T-cell (primary cell): ENCODE measurements around the gene LMX1A. TPM values are rescaled to one million over a fixed set of nuclear protein-coding genes. Genes with fewer than 3 reads are reported as not detected.
A peak's percentile ranks its signal among the peaks of the same experiment; 100 is the strongest.

Experiments used
- ATAC-seq, 4 experiments: fragments of 200-7000 bp in 3 of 4; fragments of 150-1000 bp in 1 of 4; cut with Tn5 transposase; replicated peaks in 1 of 4; 1 replicate in 3 of 4; 2 replicates in 1 of 4; pipeline ENCODE4 v1.10.0; 2021; ENCODE audit warnings: moderate library complexity in 3 of 4, mild to moderate bottlenecking in 2 of 4, moderate number of reproducible peaks in 1 of 4
- CTCF ChIA-PET, 2 donors: fragments of 300-600 bp; sonication (Branson Sonifier 250); formaldehyde crosslinking; loops; one replicate each; lab custom pipeline; 2022; ENCODE audit warnings: antibody characterized with exemption in 2 of 2; lab: Charles Lee
- POLR2A ChIA-PET, 2 donors: fragments of 300-600 bp; sonication (Branson Sonifier 250); formaldehyde crosslinking; loops; one replicate each; lab custom pipeline; 2022; ENCODE audit warnings: antibody characterized with exemption in 2 of 2; lab: Charles Lee
- DNase-seq, 35 experiments: peaks; one replicate each; pipeline versions ENCODE4 v3.0.0 to v3.0.0-alpha.2; 2013 to 2023
- H3K27ac ChIP-seq: one replicate; pipeline ENCODE4 v1.5.1; 2013; ENCODE audit warnings: low read length
- H3K27me3 ChIP-seq, 2 experiments: replicated peaks in 1 of 2; 1 replicate in 1 of 2; 2 replicates in 1 of 2; pipeline versions ENCODE4 v1.6.1 to v1.7.0; 2013; ENCODE audit warnings: low read length in 1 of 2, mixed read lengths in 1 of 2; ENCODE audit not compliant: control insufficient read depth in 2 of 2, insufficient read depth in 2 of 2; ENCODE audit errors: extremely low read depth in 1 of 2
- H3K36me3 ChIP-seq, 2 donors: 1 replicate in 1 of 2; 2 replicates in 1 of 2; pipeline versions ENCODE4 v1.6.1 to v1.7.0; 2013; ENCODE audit warnings: low read length in 1 of 2; ENCODE audit not compliant: control insufficient read depth in 2 of 2, insufficient read depth in 1 of 2; ENCODE audit errors: extremely low read depth in 1 of 2
- H3K4me1 ChIP-seq, 2 experiments: 1 replicate in 1 of 2; 2 replicates in 1 of 2; pipeline versions ENCODE4 v1.6.1 to v1.7.0; 2013; ENCODE audit warnings: low read length in 2 of 2, mixed read lengths in 1 of 2; ENCODE audit not compliant: insufficient read depth in 2 of 2, control insufficient read depth in 1 of 2; ENCODE audit errors: extremely low read depth in 1 of 2
- H3K4me3 ChIP-seq, 2 donors: 1 replicate in 1 of 2; 2 replicates in 1 of 2; pipeline versions ENCODE4 v1.5.1 to v1.7.0; 2013; ENCODE audit warnings: mild to moderate bottlenecking in 2 of 2, low read length in 1 of 2, moderate library complexity in 1 of 2; ENCODE audit not compliant: control insufficient read depth in 1 of 2; ENCODE audit errors: extremely low read depth in 1 of 2
- H3K9me3 ChIP-seq: 2 replicates; pipeline ENCODE4 v1.7.0; 2013
- H3K27ac Mint-ChIP-seq, 2 donors: one replicate each; pipeline ENCODE4 v1.8.0; 2020 to 2021; ENCODE audit warnings: mild to moderate bottlenecking in 2 of 2, mixed read lengths in 2 of 2
- H3K27me3 Mint-ChIP-seq, 2 donors: one replicate each; pipeline ENCODE4 v1.8.0; 2021 to 2022; ENCODE audit warnings: mixed read lengths in 2 of 2
- H3K36me3 Mint-ChIP-seq: one replicate; pipeline ENCODE4 v1.8.0; 2021; ENCODE audit warnings: mixed read lengths
- H3K4me1 Mint-ChIP-seq, 3 donors: one replicate each; pipeline ENCODE4 v1.8.0; 2020 to 2022; ENCODE audit warnings: mixed read lengths in 3 of 3, mild to moderate bottlenecking in 1 of 3
- H3K4me3 Mint-ChIP-seq, 3 donors: one replicate each; pipeline ENCODE4 v1.8.0; 2020 to 2022; ENCODE audit warnings: mild to moderate bottlenecking in 3 of 3, mixed read lengths in 3 of 3, moderate library complexity in 3 of 3
- H3K9me3 Mint-ChIP-seq, 3 donors: one replicate each; pipeline ENCODE4 v1.8.0; 2020 to 2022; ENCODE audit warnings: mixed read lengths in 3 of 3
- WGBS: methylation state at CpG from one replicate; pipeline ENCODE4 v1.1.5; 2013; ENCODE audit warnings: missing lambda C conversion rate; ENCODE audit not compliant: insufficient coverage; 5-methylcytosine and 5-hydroxymethylcytosine counted together
- total RNA-seq, 35 experiments: library from RNA in 6 of 35; stranded (reverse) in 6 of 35; fragments of 120-200 nt in 1 of 35; gene quantifications; one replicate each; pipeline versions ENCODE4 v1.2.1 to v1.2.4 and lab custom pipeline; 2013 to 2026

The LMX1A gene
- total RNA-seq, 5 donors from 2014 or later (not counting 1 experiment from before 2014, with no cell fraction given) = not detected

DNA sequence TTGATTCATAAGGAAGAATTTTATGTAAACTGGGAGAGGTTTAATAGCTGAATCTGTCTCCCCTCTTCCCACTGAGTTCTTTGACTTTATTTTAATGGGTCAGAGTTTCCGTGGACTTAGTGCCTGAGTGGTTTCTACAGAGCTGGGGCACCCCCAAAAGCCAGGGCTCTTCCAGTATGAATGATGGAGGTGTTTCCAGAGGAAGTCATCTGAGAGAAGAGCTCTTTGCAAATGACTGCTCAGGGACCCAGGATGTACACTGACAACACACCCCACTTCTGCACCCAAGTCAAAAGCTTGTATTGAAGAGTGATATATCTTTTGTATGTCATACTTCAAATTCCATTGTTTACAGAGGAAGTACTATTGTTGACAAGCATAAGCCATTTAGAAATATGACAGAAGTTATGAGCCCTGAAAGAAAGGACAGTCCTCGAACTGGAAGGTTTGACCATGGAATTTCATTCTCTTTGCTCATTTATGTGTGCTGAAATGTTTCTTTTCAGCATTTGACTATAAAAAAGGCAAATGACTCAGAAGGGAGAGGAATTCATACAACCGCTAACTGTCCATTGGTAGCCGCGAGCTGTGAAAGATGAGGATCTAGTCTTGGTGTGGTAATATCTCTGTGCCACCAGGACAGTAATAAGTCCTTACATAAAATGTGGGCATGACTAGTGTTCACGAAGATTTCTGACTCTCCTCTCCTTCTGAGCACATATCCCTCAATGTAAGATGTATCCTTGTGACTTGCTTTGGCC, 25.4 kb upstream of the LMX1A start:
- 80% methylated on average over 4 of the region's 6 CpGs for WGBS
- Histone ChIP-seq H3K36me3 (no peaks in the 10 kb centered on the region), H3K4me3 (no peak overlapping the region), H3K27ac (no peak overlapping the region), H3K4me1 (peaks cover 0 to 1% of the 10 kb centered on the region in 2 experiments), H3K9me3 (no peaks in the 10 kb centered on the region), H3K27me3 (peaks cover 8 to 30% of the 10 kb centered on the region in 2 experiments)
- H3K4me3 Mint-ChIP-seq = no peak overlapping the region
- H3K36me3 Mint-ChIP-seq = no peaks in the 10 kb centered on the region
- ChIA-PET CTCF (interaction anchor here (0.6 to 1.3 kb wide), 4 partner anchors 10 to 542 kb away, joined by 3 to 6 read pairs (median 4); no protein-coding TSS in a partner anchor), POLR2A (interaction anchor here in 1 of 2 donors (0.6 kb wide), 1 partner anchor 313 kb away, joined by 3 read pairs; no protein-coding TSS in a partner anchor)
- ATAC-seq = no peak
- no peaks in the 10 kb centered on the region for H3K9me3 Mint-ChIP-seq
- DNase-seq = no peak
- H3K27me3 Mint-ChIP-seq = peaks cover 47 to 55% of the 10 kb centered on the region in 2 donors
- peaks cover 4% of the 10 kb centered on the region in 3 donors for H3K4me1 Mint-ChIP-seq
- no peak overlapping the region for H3K27ac Mint-ChIP-seq

DNA sequence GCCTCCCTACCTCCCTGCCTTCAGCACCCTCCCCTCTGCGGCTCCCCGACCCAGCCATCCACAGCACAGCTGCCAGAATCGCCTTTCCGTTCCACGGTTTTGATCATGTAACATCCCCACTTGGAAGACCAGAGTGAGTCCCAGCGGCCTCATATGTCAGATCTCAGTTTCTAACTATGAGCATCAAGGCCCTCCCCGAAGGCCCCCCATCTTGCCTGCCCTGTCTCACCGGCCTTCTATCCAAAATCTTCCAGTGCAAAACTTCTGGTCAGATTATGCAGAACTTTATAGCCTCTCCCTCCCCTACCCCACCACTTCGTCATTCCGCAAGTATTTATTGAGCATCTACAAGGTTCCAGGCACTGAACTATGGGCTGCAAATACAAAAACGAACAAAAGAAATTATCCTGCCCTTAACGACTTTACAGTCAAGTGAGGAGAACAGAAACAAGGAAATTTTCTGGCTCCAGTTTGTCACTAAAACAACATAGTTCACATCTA, 20.3 kb upstream of the LMX1A start:
- ChIA-PET POLR2A (no interaction called here), CTCF (interaction anchor here (1.2 to 2.3 kb wide), 2 partner anchors 9 to 10 kb away, joined by 4 to 12 read pairs; no protein-coding TSS in a partner anchor)
- ATAC-seq (peak in 1 of 4 experiments; percentile 17), DNase-seq (no peak)
- 32% methylated on average over 12 of the region's 12 CpGs for WGBS
- Mint-ChIP-seq H3K27me3 (peaks cover 55 to 64% of the 10 kb centered on the region in 2 donors), H3K4me3 (peak overlapping the region; percentile 60 to 82 (median 69)), H3K9me3 (no peaks in the 10 kb centered on the region), H3K4me1 (peaks cover 11 to 20% (median 18%) of the 10 kb centered on the region in 3 donors), H3K36me3 (no peaks in the 10 kb centered on the region), H3K27ac (peak overlapping the region in 1 of 2 donors; percentile 44)
- peaks cover 15 to 42% of the 10 kb centered on the region in 2 experiments for H3K27me3 ChIP-seq
- no peak overlapping the region for H3K27ac ChIP-seq
- H3K36me3 ChIP-seq = no peaks in the 10 kb centered on the region
- peaks cover 0 to 14% of the 10 kb centered on the region in 2 experiments for H3K4me1 ChIP-seq
- no peaks in the 10 kb centered on the region for H3K9me3 ChIP-seq
- H3K4me3 ChIP-seq = peak overlapping the region; percentile 32 to 36

DNA sequence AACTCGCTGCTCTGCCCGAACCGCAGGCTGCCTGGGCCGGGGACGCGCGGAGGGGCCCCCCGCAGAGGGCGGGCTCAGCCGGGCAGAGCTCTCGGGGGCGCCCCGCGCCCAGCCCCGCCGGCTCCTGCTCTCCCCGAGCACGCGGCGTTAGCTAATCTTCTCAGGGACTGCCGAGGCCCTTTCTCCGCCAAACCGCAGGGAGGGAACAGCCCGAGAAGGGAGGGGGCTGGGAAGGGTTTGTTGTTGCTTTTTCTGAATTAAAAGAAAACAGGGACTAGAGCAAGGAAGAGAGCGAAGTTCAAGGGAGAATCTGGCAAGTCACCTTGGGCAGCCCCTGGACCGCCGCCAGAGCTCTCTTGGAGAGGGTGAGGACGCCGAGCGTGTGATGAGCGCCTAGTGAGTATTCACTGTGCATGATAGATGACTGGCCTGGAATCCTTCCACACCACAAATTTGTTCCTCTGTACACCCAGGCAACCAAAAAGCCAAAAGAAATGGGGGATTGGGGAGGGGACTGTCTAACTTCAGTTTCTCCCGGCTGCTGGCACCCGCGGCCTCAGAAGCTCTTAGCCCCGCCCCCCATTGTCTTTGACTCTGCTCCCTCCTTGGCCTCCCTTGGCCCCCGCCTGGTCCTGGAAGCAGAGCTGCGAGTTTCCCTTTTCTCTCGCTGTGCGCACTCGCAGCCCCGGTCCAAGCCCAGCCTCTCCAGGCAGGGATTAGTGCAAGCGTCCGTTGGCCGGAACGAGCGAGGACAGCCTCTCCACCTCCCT, 19.7 kb upstream of the LMX1A start:
- POLR2A ChIA-PET = interaction anchor here in 1 of 2 donors (0.7 kb wide), 1 partner anchor 24 kb away, joined by 3 read pairs; no protein-coding TSS in a partner anchor

DNA sequence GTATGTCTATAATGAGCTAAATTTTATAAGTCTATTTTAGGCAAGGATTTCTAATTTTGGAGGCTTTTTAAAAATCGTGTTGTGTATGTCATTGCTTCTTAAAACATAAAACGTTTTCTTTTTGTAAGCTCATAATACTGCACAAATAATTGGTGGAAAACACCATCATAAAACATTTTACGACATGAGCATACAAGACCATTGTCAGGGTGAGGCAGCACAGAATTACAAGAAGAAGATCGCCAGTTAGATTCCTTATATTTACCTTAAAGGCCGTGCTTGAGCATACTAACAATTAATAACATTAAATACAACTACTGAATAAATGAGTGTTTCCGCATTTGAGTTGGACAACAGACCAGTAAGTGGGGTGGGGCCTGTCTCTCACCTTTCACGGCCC, 19.1 kb upstream of the LMX1A start:
- H3K9me3 Mint-ChIP-seq = no peaks in the 10 kb centered on the region
- no peak for ATAC-seq
- peak overlapping the region; percentile 17 to 82 (median 18) for H3K4me3 Mint-ChIP-seq
- Histone ChIP-seq H3K9me3 (no peaks in the 10 kb centered on the region), H3K27me3 (peaks cover 10 to 42% of the 10 kb centered on the region in 2 experiments), H3K4me1 (peaks cover 0 to 14% of the 10 kb centered on the region in 2 experiments), H3K27ac (no peak overlapping the region), H3K36me3 (no peaks in the 10 kb centered on the region), H3K4me3 (no peak overlapping the region)
- ChIA-PET POLR2A (interaction anchor here in 1 of 2 donors (0.7 kb wide), 1 partner anchor 25 kb away, joined by 3 read pairs; no protein-coding TSS in a partner anchor), CTCF (interaction anchor here (0.8 to 2.3 kb wide), 3 partner anchors 8 to 224 kb away, joined by 4 to 12 read pairs (median 5); no protein-coding TSS in a partner anchor)
- H3K27me3 Mint-ChIP-seq = peaks cover 60 to 71% of the 10 kb centered on the region in 2 donors
- no peak for DNase-seq
- no peak overlapping the region for H3K27ac Mint-ChIP-seq
- 37% methylated on average over 3 of the region's 7 CpGs for WGBS
- H3K36me3 Mint-ChIP-seq = no peaks in the 10 kb centered on the region
- peaks cover 11 to 20% (median 18%) of the 10 kb centered on the region in 3 donors for H3K4me1 Mint-ChIP-seq

More for the DNA sequence above, 19.7 kb upstream of the LMX1A start:
- H3K27ac ChIP-seq = no peak overlapping the region
- peaks cover 13 to 42% of the 10 kb centered on the region in 2 experiments for H3K27me3 ChIP-seq
- peak; percentile 62 to 77 (median 70) for ATAC-seq
- no peaks in the 10 kb centered on the region for H3K9me3 ChIP-seq
- peak overlapping the region; percentile 60 to 82 (median 69) for H3K4me3 Mint-ChIP-seq
- no peaks in the 10 kb centered on the region for H3K9me3 Mint-ChIP-seq
- CTCF ChIA-PET = interaction anchor here (1.2 to 2.3 kb wide), 2 partner anchors 9 kb away, joined by 4 to 12 read pairs; no protein-coding TSS in a partner anchor
- peaks cover 0 to 14% of the 10 kb centered on the region in 2 experiments for H3K4me1 ChIP-seq
- H3K27ac Mint-ChIP-seq = no peak overlapping the region
- DNase-seq = peak in 18 of 35 experiments; percentile 6 to 47 (median 20)
- H3K27me3 Mint-ChIP-seq = peaks cover 56 to 68% of the 10 kb centered on the region in 2 donors
- H3K36me3 ChIP-seq = no peaks in the 10 kb centered on the region
- H3K36me3 Mint-ChIP-seq = no peaks in the 10 kb centered on the region
- H3K4me1 Mint-ChIP-seq = peaks cover 11 to 20% (median 18%) of the 10 kb centered on the region in 3 donors
- 1% methylated on average over 38 of the region's 46 CpGs for WGBS
- peak overlapping the region; percentile 32 to 36 for H3K4me3 ChIP-seq

DNA sequence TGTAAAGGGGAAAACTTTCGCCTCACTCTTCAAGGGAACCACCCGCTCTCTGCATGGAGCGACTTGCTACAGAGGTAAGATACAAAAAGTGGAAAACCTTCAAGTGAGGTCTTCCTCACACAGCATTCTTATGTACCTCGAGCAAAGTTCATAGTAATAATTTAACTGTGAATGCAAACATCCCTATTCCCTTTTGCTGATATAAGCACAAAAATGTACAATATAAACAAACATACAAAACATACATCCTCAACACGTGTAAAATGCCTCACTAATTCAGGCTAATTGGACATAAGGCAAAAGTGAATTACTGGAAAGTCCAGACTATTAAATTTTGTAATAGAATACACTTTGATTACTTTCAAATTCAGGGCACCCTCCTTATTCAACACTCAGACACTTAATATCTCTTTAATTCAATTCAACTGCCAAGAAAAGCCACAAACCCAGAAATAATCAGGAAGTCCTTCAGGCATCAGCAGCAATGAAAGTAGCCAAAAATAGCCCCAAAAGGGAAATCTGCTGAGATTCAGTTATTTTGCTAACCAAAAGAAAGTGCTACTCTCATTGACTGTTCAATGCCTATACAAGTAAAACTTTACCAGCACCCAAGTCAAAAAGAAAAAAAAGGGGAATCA, 15.2 kb upstream of the LMX1A start:
- Histone ChIP-seq H3K36me3 (no peaks in the 10 kb centered on the region), H3K27ac (no peak overlapping the region), H3K27me3 (peaks cover 7 to 59% of the 10 kb centered on the region in 2 experiments), H3K4me3 (no peak overlapping the region), H3K9me3 (no peaks in the 10 kb centered on the region), H3K4me1 (peaks cover 0 to 15% of the 10 kb centered on the region in 2 experiments)
- no peak overlapping the region for H3K27ac Mint-ChIP-seq
- CTCF ChIA-PET = interaction anchor here in 1 of 2 donors (1.2 kb wide), 1 partner anchor 20 kb away, joined by 3 read pairs; no protein-coding TSS in a partner anchor
- H3K36me3 Mint-ChIP-seq = no peaks in the 10 kb centered on the region
- peaks cover 5 to 14% (median 14%) of the 10 kb centered on the region in 3 donors for H3K4me1 Mint-ChIP-seq
- H3K9me3 Mint-ChIP-seq = no peaks in the 10 kb centered on the region
- H3K27me3 Mint-ChIP-seq = peaks cover 68 to 81% of the 10 kb centered on the region in 2 donors
- POLR2A ChIA-PET = no interaction called here
- 8% methylated on average over 2 of the region's 5 CpGs for WGBS
- DNase-seq (no peak), ATAC-seq (no peak)
- no peak overlapping the region for H3K4me3 Mint-ChIP-seq
